GM06990 (cell line): ENCODE measurements around the gene MROH7.

Experiments
- DNase-seq: peaks from one replicate; pipeline ENCODE4 v3.0.0-alpha.2; 2011; ENCODE audit not compliant: insufficient read length; ENCODE audit errors: extremely low read depth
- H3K27me3 ChIP-seq: replicated peaks from 2 replicates; pipeline ENCODE4 v1.6.0; 2011; ENCODE audit warnings: low read length; ENCODE audit not compliant: control insufficient read depth, insufficient read depth
- H3K36me3 ChIP-seq: 2 replicates; pipeline ENCODE4 v1.5.1; 2011; ENCODE audit warnings: low read length; ENCODE audit not compliant: control insufficient read depth, insufficient read depth
- H3K4me3 ChIP-seq: replicated peaks from 2 replicates; pipeline ENCODE4 v1.5.1; 2011; ENCODE audit warnings: low read depth, mild to moderate bottlenecking, control low read depth, low read length
- TF ChIP-seq, protein P1 (sequence below): IDR thresholded peaks from 2 replicates; pipeline ENCODE4 v1.5.1; 2011; ENCODE audit warnings: low read length, control low read depth, mild to moderate bottlenecking, inconsistent platforms; ENCODE audit not compliant: insufficient read depth, poor library complexity, severe bottlenecking

The MROH7 gene

GRCh38 chr1:54705153-54705552 is 63.6 kb downstream of the MROH7 start:
- Histone ChIP-seq H3K36me3 (no peaks in the 10 kb centered on the region), H3K4me3 (no peak overlapping the region), H3K27me3 (no peaks in the 10 kb centered on the region; the same call in 1 of the 2 replicates)
- no peak for DNase-seq
- TF ChIP-seq, protein P1, sequence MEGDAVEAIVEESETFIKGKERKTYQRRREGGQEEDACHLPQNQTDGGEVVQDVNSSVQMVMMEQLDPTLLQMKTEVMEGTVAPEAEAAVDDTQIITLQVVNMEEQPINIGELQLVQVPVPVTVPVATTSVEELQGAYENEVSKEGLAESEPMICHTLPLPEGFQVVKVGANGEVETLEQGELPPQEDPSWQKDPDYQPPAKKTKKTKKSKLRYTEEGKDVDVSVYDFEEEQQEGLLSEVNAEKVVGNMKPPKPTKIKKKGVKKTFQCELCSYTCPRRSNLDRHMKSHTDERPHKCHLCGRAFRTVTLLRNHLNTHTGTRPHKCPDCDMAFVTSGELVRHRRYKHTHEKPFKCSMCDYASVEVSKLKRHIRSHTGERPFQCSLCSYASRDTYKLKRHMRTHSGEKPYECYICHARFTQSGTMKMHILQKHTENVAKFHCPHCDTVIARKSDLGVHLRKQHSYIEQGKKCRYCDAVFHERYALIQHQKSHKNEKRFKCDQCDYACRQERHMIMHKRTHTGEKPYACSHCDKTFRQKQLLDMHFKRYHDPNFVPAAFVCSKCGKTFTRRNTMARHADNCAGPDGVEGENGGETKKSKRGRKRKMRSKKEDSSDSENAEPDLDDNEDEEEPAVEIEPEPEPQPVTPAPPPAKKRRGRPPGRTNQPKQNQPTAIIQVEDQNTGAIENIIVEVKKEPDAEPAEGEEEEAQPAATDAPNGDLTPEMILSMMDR: no peak

DNA sequence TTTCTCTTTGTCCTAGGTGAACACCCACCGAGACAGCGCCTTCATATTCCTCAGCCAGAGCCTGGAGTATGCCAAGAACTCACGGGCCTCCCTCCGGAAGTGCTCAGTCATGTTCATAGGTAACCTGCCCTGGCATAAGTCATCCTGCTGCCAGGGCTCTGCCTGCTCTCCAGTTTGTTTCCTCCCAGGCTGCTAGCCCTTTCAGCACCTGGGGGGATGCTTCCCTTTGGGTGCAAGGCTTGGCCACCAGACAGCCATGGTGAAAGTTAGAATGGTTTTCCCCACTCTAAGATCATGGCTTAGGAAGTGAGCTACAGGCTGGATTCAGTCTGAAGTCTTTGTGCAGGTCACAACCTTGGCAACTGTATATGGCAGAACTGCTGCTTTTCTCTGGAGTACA is 64.8 kb downstream of the MROH7 start:
- TF ChIP-seq, protein P1: no peak
- no peak overlapping the region for H3K4me3 ChIP-seq
- no peaks in the 10 kb centered on the region; the same call in 1 of the 2 replicates for H3K27me3 ChIP-seq
- no peaks in the 10 kb centered on the region for H3K36me3 ChIP-seq
- no peak for DNase-seq

DNA sequence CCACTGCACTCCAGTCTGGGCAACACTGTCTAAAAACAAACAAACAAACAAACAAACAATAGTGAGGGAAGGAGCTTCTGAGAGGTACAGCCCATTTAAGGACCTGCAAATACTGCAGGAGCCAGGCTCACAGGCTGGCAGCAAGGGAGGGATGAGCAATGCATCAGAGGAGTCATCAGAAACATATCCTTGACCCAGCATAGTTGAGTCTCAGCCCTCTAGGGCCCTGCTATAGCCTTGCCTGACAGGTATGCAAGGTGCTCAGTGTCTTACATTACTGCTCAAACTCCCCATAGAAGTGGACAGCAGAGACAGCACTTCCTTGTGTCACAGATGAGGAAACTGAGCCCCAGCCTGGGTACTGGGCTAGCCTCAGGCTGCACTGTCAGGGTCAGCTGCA is 66.8 kb downstream of the MROH7 start:
- H3K27me3 ChIP-seq: no peaks in the 10 kb centered on the region; the same call in 1 of the 2 replicates
- DNase-seq: no peak
- H3K36me3 ChIP-seq: no peaks in the 10 kb centered on the region
- no peak overlapping the region for H3K4me3 ChIP-seq
- TF ChIP-seq, protein P1: no peak

DNA sequence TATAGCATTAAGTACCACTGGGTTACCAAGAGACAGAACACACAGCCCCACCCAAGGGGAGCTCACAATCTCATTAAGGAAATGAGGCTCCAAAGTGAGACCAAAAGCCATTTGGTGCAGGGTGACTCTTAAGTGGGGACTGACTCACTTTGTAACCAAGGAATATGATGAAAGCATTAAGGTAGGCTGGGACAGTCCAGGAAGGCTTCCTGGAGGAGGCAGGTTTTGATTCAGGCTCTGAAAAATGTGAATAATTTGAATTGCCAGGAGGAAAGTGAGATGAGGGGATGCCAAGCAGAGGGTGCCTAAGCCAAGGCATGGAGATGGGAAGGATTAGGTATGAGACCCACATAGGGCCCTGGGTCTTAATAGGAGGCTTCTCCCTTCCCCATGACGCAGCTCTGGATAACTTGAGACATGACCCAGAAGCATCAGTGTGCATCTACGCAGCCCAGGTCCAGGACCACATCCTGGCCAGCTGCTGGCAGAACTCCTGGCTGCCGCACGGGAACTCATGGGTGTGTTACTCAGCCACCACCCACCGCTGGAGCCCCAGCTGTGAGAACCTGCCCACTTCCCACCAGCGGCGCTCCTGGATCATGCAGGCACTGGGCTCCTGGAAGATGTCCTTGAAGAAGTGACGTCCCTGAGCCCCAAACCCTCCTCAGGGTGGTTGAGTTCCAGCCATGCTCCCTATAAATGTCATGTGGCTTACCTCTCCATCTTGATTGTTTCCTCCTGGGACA is 68.1 kb downstream of the MROH7 start:
- no peaks in the 10 kb centered on the region for H3K36me3 ChIP-seq
- DNase-seq: no peak
- H3K4me3 ChIP-seq: no peak overlapping the region
- TF ChIP-seq, protein P1: no peak
- H3K27me3 ChIP-seq: no peaks in the 10 kb centered on the region; the same call in 1 of the 2 replicates

DNA sequence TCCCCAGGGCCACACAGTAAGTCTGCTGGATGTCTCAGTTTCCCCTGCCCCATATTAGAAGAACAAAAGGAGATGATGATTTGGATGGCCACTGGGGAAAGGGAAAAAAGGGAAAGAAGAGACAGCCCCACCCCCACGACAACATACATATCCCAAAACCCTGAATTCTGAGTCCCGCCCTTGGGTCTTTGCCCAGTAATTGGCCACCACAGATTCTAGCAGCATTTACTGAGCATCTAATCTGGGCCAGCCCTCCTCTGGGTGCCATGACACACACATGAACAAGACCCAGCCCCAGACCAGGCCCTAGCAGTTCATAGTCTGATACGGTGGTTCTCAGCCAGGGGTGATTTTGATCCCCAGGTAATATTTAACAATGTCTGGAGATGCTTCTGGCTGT is 68.8 kb downstream of the MROH7 start:
- no peaks in the 10 kb centered on the region; the same call in 1 of the 2 replicates for H3K27me3 ChIP-seq

More for the DNA sequence above, 68.8 kb downstream of the MROH7 start:
- no peak overlapping the region for H3K4me3 ChIP-seq
- no peaks in the 10 kb centered on the region for H3K36me3 ChIP-seq
- TF ChIP-seq, protein P1: no peak
- DNase-seq: no peak
